Gastrocnemius medialis (tissue), 4 donors: ENCODE data around the gene NRCAM.

Experiments
- POLR2A ChIP-seq, 2 donors: fragments of 450-650 bp; IDR thresholded peaks; one replicate each; pipeline ENCODE4 v1.6.1; 2017; ENCODE audit warnings: antibody characterized with exemption in 2 of 2, mild to moderate bottlenecking in 2 of 2, moderate library complexity in 2 of 2
- TF ChIP-seq, protein P1 (sequence below), 5 experiments: fragments of 450-650 bp in 3 of 5; fragments of 200-600 bp in 2 of 5; sonication (generic) in 2 of 5; IDR thresholded peaks in 4 of 5; conservative IDR thresholded peaks in 1 of 5; 1 replicate in 4 of 5; 2 replicates in 1 of 5; pipeline ENCODE4 v1.5.1; 2016 to 2019; ENCODE audit warnings: antibody characterized with exemption in 5 of 5, mild to moderate bottlenecking in 3 of 5, moderate library complexity in 3 of 5

DNA sequence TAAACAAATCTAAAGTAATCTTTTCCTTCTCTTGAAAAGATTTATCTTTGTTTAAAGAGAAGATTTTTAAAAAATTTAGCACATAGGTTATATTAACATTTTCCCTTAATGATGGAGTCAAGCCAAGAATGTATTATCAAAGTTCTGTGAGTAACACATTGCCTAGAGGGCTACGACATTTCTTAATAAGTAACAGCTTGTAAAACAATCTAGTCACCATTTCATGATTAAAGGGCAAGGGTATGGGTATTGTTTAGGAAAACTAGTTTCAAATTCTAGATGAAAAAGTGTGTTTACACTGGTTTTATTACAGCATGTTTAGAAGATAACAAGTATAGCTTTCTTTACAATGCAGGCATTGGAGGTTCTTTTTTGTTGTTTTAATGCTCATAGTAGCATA, 297.5 kb downstream of the NRCAM start:
- TF ChIP-seq, protein P1, sequence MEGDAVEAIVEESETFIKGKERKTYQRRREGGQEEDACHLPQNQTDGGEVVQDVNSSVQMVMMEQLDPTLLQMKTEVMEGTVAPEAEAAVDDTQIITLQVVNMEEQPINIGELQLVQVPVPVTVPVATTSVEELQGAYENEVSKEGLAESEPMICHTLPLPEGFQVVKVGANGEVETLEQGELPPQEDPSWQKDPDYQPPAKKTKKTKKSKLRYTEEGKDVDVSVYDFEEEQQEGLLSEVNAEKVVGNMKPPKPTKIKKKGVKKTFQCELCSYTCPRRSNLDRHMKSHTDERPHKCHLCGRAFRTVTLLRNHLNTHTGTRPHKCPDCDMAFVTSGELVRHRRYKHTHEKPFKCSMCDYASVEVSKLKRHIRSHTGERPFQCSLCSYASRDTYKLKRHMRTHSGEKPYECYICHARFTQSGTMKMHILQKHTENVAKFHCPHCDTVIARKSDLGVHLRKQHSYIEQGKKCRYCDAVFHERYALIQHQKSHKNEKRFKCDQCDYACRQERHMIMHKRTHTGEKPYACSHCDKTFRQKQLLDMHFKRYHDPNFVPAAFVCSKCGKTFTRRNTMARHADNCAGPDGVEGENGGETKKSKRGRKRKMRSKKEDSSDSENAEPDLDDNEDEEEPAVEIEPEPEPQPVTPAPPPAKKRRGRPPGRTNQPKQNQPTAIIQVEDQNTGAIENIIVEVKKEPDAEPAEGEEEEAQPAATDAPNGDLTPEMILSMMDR (IDR thresholded peaks at IDR 0.05 in 4 of 5, conservative IDR thresholded peaks at IDR 0.05 in 1 of 5), result no peak
- TF ChIP-seq POLR2A (IDR thresholded peaks at IDR 0.05), result no peak
